Measurements from ENCODE around the gene NSUN2.

GRCh38 chr5:6674886-6675285 lies 42.0 kb upstream of the NSUN2 start:
- TF ChIP-seq CTCF (IDR thresholded peaks at IDR 0.05) (no peak), POLR2A (IDR thresholded peaks at IDR 0.05) (no peak)

All from uterus (tissue), 2 donors.